Uterus (tissue), 4 donors: ENCODE results near the gene SH3RF3. TPM values are rescaled to one million over a fixed set of nuclear protein-coding genes. Genes with fewer than 3 reads are reported as not detected.

Experiments used
- DNase-seq, 2 donors: peaks; one replicate each; pipeline ENCODE4 v3.0.0-alpha.2; 2019 to 2020
- H3K27ac ChIP-seq, 2 donors: fragments of 200-600 bp; sonication (generic); 1 replicate in 1 of 2; 2 replicates in 1 of 2; pipeline ENCODE4 v1.5.1; 2016 to 2018
- H3K27me3 ChIP-seq, 2 donors: fragments of 200-600 bp; sonication (generic); one replicate each; pipeline ENCODE4 v1.5.1; 2018 to 2019; ENCODE audit warnings: control low read depth in 1 of 2
- H3K36me3 ChIP-seq, 2 donors: fragments of 200-600 bp; sonication (generic); one replicate each; pipeline ENCODE4 v1.5.1; 2019; ENCODE audit warnings: control low read depth in 1 of 2
- H3K4me1 ChIP-seq, 2 donors: fragments of 200-600 bp; sonication (generic); one replicate each; pipeline ENCODE4 v1.5.1; 2018 to 2019; ENCODE audit warnings: control low read depth in 1 of 2
- H3K4me3 ChIP-seq, 2 donors: fragments of 200-600 bp; sonication (generic); 1 replicate in 1 of 2; 2 replicates in 1 of 2; pipeline ENCODE4 v1.5.1; 2018 to 2019; ENCODE audit warnings: mild to moderate bottlenecking in 1 of 2
- H3K9me3 ChIP-seq, 2 donors: fragments of 200-600 bp; sonication (generic); one replicate each; pipeline ENCODE4 v1.5.1; 2019; ENCODE audit warnings: control low read depth in 1 of 2
- CTCF ChIP-seq, 4 experiments: fragments of 200-600 bp in 2 of 4; fragments of 450-650 bp in 2 of 4; sonication (generic) in 2 of 4; IDR thresholded peaks; one replicate each; pipeline ENCODE4 v1.5.1; 2016 to 2019; ENCODE audit warnings: antibody characterized with exemption in 4 of 4, mild to moderate bottlenecking in 2 of 4, moderate library complexity in 1 of 4
- POLR2A ChIP-seq, 2 donors: fragments of 450-650 bp; IDR thresholded peaks; one replicate each; pipeline ENCODE4 v1.6.1; 2016; ENCODE audit warnings: antibody characterized with exemption in 2 of 2, mild to moderate bottlenecking in 1 of 2, moderate library complexity in 1 of 2
- intact Hi-C: fragments of 100-400 bp; cut with DNase I; formaldehyde crosslinking; loops from one replicate; pipeline ENCODE4 v1.15.1; 2023; ENCODE audit warnings: low total_unique reads
- total RNA-seq, 4 donors: library from RNA; depleted of rRNA in 3 of 4; stranded (reverse); fragments of >200 nt in 3 of 4; gene quantifications; one replicate each; pipeline versions ENCODE4 v1.1.0 to v1.2.4, GENCODE V29; 2014 to 2023
- donor health status: DM: yes; HTN: yes; CAD: no.

The SH3RF3 gene
- total RNA-seq, 4 donors from 2014 or later, result 5.1 to 10.2 (median 8.7) TPM; not detected in 1

- H3K27ac ChIP-seq, result no peak overlapping the region
- no peaks in the 10 kb centered on the region for H3K9me3 ChIP-seq
- H3K36me3 ChIP-seq, result no peaks in the 10 kb centered on the region
- H3K4me3 ChIP-seq, result no peak overlapping the region
- no peaks in the 10 kb centered on the region for H3K4me1 ChIP-seq
- H3K27me3 ChIP-seq, result no peaks in the 10 kb centered on the region
- DNase-seq, result no peak
- intact Hi-C loops, result no loop called here
- TF ChIP-seq POLR2A (IDR thresholded peaks at IDR 0.05) (no peak), CTCF (IDR thresholded peaks at IDR 0.05) (no peak)
These were observed 300.0 kb downstream of the SH3RF3 start for GRCh38 chr2:109428841-109429566.

- no peak overlapping the region for H3K4me3 ChIP-seq
- no peaks in the 10 kb centered on the region for H3K36me3 ChIP-seq
- no peak for DNase-seq
- no peak overlapping the region for H3K27ac ChIP-seq
- intact Hi-C loops, result no loop called here
- no peaks in the 10 kb centered on the region for H3K9me3 ChIP-seq
- H3K4me1 ChIP-seq, result no peaks in the 10 kb centered on the region
- TF ChIP-seq CTCF (IDR thresholded peaks at IDR 0.05), result no peak
- TF ChIP-seq POLR2A (IDR thresholded peaks at IDR 0.05), result no peak
- no peaks in the 10 kb centered on the region for H3K27me3 ChIP-seq
These were observed 300.7 kb downstream of the SH3RF3 start for GRCh38 chr2:109429567-109430328.

GRCh38 chr2:109430329-109430636, 301.3 kb downstream of the SH3RF3 start:
- Histone ChIP-seq H3K36me3 (no peaks in the 10 kb centered on the region), H3K27me3 (no peaks in the 10 kb centered on the region), H3K27ac (no peak overlapping the region), H3K4me3 (no peak overlapping the region), H3K9me3 (no peaks in the 10 kb centered on the region), H3K4me1 (no peaks in the 10 kb centered on the region)
- no peak for DNase-seq
- TF ChIP-seq POLR2A (IDR thresholded peaks at IDR 0.05) (no peak), CTCF (IDR thresholded peaks at IDR 0.05) (no peak)
- intact Hi-C loops, result no loop called here

- Histone ChIP-seq H3K4me3 (no peak overlapping the region), H3K27me3 (no peaks in the 10 kb centered on the region), H3K9me3 (no peaks in the 10 kb centered on the region), H3K27ac (no peak overlapping the region), H3K4me1 (no peaks in the 10 kb centered on the region), H3K36me3 (no peaks in the 10 kb centered on the region)
- intact Hi-C loops, result no loop called here
- no peak for TF ChIP-seq POLR2A (IDR thresholded peaks at IDR 0.05)
- TF ChIP-seq CTCF (IDR thresholded peaks at IDR 0.05), result no peak
- no peak for DNase-seq
These were observed 303.4 kb downstream of the SH3RF3 start for GRCh38 chr2:109432421-109432820.

- H3K4me3 ChIP-seq, result no peak overlapping the region
These were observed 304.5 kb downstream of the SH3RF3 start for GRCh38 chr2:109433486-109433885.

More at GRCh38 chr2:109433486-109433885, 304.5 kb downstream of the SH3RF3 start:
- Histone ChIP-seq H3K27me3 (no peaks in the 10 kb centered on the region), H3K36me3 (no peaks in the 10 kb centered on the region), H3K27ac (no peak overlapping the region), H3K4me1 (no peaks in the 10 kb centered on the region), H3K9me3 (no peaks in the 10 kb centered on the region)
- TF ChIP-seq CTCF (IDR thresholded peaks at IDR 0.05), result no peak
- no peak for TF ChIP-seq POLR2A (IDR thresholded peaks at IDR 0.05)
- no peak for DNase-seq
- intact Hi-C loops, result no loop called here
